Measurements from ENCODE around the gene TCHHL1. TPM values are rescaled to one million over a fixed set of nuclear protein-coding genes. Genes with fewer than 3 reads are reported as not detected.

Gene TCHHL1
- total and polyA plus RNA-seq, 9 of the 15 experiments (the other 6 are each of a cell fraction or from before 2014, with no cell fraction given): not detected

DNA sequence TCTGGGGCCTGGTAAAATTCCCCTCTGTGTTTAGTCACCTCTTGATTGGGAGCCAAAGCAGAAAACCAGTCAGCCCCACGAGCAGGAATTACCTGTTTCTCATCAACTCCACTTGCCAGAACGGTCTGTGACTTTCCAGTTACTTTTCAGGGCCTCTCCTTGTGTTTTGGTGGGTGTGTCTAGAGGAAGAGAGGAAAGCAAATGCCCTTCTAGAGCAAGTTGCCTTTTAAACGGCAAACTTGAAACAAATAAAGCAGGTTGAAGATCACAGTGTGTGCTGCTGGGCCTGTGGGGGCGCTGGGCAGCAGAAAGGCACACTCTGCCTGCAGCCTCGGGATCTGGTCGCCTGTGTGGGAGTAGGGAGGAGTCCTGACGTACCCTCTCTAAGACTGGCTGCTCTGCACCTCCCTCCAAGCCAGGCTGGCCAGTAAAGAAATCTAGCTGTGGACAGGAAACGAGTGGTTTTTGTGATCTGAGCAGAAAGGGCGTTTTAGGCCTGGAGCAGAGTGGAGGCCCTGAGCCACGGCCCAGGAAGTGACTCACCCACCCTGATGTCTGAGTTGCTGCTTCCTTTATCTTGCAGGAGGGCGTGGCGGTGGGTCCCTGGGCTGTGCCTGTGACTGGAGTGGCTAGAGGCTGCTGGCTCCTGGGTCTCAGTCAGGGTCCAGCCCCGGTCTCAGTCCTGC, 41.0 kb downstream of the TCHHL1 start (continued):
- TF ChIP-seq FOXA3 (CRISPR knock-in tag; conservative IDR thresholded peaks at IDR 0.05 in 1 of 2, IDR thresholded peaks at IDR 0.05 in 1 of 2) (no peak), GABPB1 (CRISPR knock-in tag; IDR thresholded peaks at IDR 0.05) (peak; percentile 85), MIER1 (IDR thresholded peaks at IDR 0.05; ENCODE audit: low read depth) (peak; percentile 52; the same call in 1 of the 2 replicates), DPF2 (IDR thresholded peaks at IDR 0.05) (peak; percentile 97), MTF1 (CRISPR knock-in tag; IDR thresholded peaks at IDR 0.05; ENCODE audit: borderline replicate concordance) (no peak), HLTF (IDR thresholded peaks at IDR 0.05) (no peak), XRCC3 (IDR thresholded peaks at IDR 0.05) (no peak), BRCA1 (IDR thresholded peaks at IDR 0.05) (no peak), BRCA1 (CRISPR knock-in tag; IDR thresholded peaks at IDR 0.05) (no peak), CC2D1A (IDR thresholded peaks at IDR 0.05) (peak; percentile 99), CEBPG (CRISPR knock-in tag; IDR thresholded peaks at IDR 0.05) (peak; percentile 18; the same call in 1 of the 2 replicates), CEBPG (tag; conservative IDR thresholded peaks at IDR 0.05 in 1 of 2, IDR thresholded peaks at IDR 0.05 in 1 of 2) (no peak), HIVEP1 (CRISPR knock-in tag; IDR thresholded peaks at IDR 0.05) (no peak), MCM2 (IDR thresholded peaks at IDR 0.05; ENCODE audit: low read depth) (no peak)
- TF ChIP-seq, protein P1, sequence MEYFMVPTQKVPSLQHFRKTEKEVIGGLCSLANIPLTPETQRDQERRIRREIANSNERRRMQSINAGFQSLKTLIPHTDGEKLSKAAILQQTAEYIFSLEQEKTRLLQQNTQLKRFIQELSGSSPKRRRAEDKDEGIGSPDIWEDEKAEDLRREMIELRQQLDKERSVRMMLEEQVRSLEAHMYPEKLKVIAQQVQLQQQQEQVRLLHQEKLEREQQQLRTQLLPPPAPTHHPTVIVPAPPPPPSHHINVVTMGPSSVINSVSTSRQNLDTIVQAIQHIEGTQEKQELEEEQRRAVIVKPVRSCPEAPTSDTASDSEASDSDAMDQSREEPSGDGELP (CRISPR knock-in tag; IDR thresholded peaks at IDR 0.05; ENCODE audit: borderline replicate concordance): peak; percentile 82
- TF ChIP-seq, protein P2, sequence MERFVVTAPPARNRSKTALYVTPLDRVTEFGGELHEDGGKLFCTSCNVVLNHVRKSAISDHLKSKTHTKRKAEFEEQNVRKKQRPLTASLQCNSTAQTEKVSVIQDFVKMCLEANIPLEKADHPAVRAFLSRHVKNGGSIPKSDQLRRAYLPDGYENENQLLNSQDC (CRISPR knock-in tag; IDR thresholded peaks at IDR 0.05): no peak
- TF ChIP-seq, protein P3, sequence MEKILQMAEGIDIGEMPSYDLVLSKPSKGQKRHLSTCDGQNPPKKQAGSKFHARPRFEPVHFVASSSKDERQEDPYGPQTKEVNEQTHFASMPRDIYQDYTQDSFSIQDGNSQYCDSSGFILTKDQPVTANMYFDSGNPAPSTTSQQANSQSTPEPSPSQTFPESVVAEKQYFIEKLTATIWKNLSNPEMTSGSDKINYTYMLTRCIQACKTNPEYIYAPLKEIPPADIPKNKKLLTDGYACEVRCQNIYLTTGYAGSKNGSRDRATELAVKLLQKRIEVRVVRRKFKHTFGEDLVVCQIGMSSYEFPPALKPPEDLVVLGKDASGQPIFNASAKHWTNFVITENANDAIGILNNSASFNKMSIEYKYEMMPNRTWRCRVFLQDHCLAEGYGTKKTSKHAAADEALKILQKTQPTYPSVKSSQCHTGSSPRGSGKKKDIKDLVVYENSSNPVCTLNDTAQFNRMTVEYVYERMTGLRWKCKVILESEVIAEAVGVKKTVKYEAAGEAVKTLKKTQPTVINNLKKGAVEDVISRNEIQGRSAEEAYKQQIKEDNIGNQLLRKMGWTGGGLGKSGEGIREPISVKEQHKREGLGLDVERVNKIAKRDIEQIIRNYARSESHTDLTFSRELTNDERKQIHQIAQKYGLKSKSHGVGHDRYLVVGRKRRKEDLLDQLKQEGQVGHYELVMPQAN (IDR thresholded peaks at IDR 0.05; ENCODE audit: borderline replicate concordance): no peak
- TF ChIP-seq, protein P4, sequence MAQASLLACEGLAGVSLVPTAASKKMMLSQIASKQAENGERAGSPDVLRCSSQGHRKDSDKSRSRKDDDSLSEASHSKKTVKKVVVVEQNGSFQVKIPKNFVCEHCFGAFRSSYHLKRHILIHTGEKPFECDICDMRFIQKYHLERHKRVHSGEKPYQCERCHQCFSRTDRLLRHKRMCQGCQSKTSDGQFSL (CRISPR knock-in tag; IDR thresholded peaks at IDR 0.05): no peak
- TF ChIP-seq, protein P4 (tag; IDR thresholded peaks at IDR 0.05): no peak
- TF ChIP-seq, protein P5, sequence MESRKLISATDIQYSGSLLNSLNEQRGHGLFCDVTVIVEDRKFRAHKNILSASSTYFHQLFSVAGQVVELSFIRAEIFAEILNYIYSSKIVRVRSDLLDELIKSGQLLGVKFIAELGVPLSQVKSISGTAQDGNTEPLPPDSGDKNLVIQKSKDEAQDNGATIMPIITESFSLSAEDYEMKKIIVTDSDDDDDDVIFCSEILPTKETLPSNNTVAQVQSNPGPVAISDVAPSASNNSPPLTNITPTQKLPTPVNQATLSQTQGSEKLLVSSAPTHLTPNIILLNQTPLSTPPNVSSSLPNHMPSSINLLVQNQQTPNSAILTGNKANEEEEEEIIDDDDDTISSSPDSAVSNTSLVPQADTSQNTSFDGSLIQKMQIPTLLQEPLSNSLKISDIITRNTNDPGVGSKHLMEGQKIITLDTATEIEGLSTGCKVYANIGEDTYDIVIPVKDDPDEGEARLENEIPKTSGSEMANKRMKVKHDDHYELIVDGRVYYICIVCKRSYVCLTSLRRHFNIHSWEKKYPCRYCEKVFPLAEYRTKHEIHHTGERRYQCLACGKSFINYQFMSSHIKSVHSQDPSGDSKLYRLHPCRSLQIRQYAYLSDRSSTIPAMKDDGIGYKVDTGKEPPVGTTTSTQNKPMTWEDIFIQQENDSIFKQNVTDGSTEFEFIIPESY (CRISPR knock-in tag; IDR thresholded peaks at IDR 0.05): no peak
- TF ChIP-seq, protein P6, sequence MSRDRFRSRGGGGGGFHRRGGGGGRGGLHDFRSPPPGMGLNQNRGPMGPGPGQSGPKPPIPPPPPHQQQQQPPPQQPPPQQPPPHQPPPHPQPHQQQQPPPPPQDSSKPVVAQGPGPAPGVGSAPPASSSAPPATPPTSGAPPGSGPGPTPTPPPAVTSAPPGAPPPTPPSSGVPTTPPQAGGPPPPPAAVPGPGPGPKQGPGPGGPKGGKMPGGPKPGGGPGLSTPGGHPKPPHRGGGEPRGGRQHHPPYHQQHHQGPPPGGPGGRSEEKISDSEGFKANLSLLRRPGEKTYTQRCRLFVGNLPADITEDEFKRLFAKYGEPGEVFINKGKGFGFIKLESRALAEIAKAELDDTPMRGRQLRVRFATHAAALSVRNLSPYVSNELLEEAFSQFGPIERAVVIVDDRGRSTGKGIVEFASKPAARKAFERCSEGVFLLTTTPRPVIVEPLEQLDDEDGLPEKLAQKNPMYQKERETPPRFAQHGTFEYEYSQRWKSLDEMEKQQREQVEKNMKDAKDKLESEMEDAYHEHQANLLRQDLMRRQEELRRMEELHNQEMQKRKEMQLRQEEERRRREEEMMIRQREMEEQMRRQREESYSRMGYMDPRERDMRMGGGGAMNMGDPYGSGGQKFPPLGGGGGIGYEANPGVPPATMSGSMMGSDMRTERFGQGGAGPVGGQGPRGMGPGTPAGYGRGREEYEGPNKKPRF (IDR thresholded peaks at IDR 0.05; ENCODE audit: low read depth, low read length): no peak
